Liver (tissue), 9 donors: Measurements from ENCODE around the gene XXYLT1. TPM values are rescaled to one million over a fixed set of nuclear protein-coding genes. Genes with fewer than 3 reads are reported as not detected.

Experiments used
- DNase-seq: peaks from one replicate; pipeline ENCODE4 v3.0.0-alpha.2; 2017; ENCODE audit warnings: low spot score
- H3K27ac ChIP-seq, 2 donors: one replicate each; pipeline ENCODE4 v1.7.0; 2013; ENCODE audit warnings: inconsistent platforms in 2 of 2, low read length in 2 of 2, control low read depth in 1 of 2, low read depth in 1 of 2, mild to moderate bottlenecking in 1 of 2
- H3K27me3 ChIP-seq, 4 donors: one replicate each; pipeline versions ENCODE4 v1.6.1 to v1.7.0; 2013; ENCODE audit warnings: low read length in 3 of 4, inconsistent platforms in 1 of 4, mild to moderate bottlenecking in 1 of 4, moderate library complexity in 1 of 4; ENCODE audit not compliant: control insufficient read depth in 4 of 4, insufficient read depth in 4 of 4
- H3K36me3 ChIP-seq, 4 donors: one replicate each; pipeline versions ENCODE4 v1.6.1 to v1.7.0; 2013; ENCODE audit warnings: low read length in 3 of 4, mild to moderate bottlenecking in 3 of 4, low read depth in 1 of 4, moderate library complexity in 1 of 4; ENCODE audit not compliant: control insufficient read depth in 4 of 4, insufficient read depth in 3 of 4
- H3K4me1 ChIP-seq, 4 donors: one replicate each; pipeline versions ENCODE4 v1.6.1 to v1.7.0; 2013; ENCODE audit warnings: low read length in 3 of 4, mild to moderate bottlenecking in 3 of 4, moderate library complexity in 1 of 4; ENCODE audit not compliant: control insufficient read depth in 4 of 4, insufficient read depth in 4 of 4
- H3K4me3 ChIP-seq, 3 donors: one replicate each; pipeline versions ENCODE4 v1.6.1 to v1.7.0; 2013; ENCODE audit warnings: low read length in 3 of 3, control low read depth in 1 of 3, low read depth in 1 of 3, mild to moderate bottlenecking in 1 of 3
- H3K9ac ChIP-seq, 2 donors: one replicate each; pipeline ENCODE4 v1.7.0; 2013; ENCODE audit warnings: low read length in 2 of 2, mild to moderate bottlenecking in 2 of 2, moderate library complexity in 2 of 2, control low read depth in 1 of 2, low read depth in 1 of 2
- H3K9me3 ChIP-seq, 4 donors: one replicate each; pipeline versions ENCODE4 v1.6.1 to v1.7.0; 2013; ENCODE audit warnings: low read length in 3 of 4; ENCODE audit not compliant: control insufficient read depth in 4 of 4
- CTCF ChIP-seq: fragments of 150-350 bp; IDR thresholded peaks from 2 replicates; pipeline ENCODE4 v1.5.1; 2017; ENCODE audit warnings: improper control_type of control experiment, low read depth, low read length; ENCODE audit not compliant: missing input control
- EGR1 ChIP-seq, 2 donors: IDR thresholded peaks; 2 replicates each; pipeline ENCODE4 v1.6.1; 2016 to 2018; ENCODE audit warnings: antibody characterized with exemption in 2 of 2, low read depth in 2 of 2
- FOXA2 ChIP-seq: IDR thresholded peaks from 2 replicates; pipeline ENCODE4 v1.6.1; 2016; ENCODE audit warnings: antibody characterized with exemption
- HNF4A ChIP-seq, 2 donors: conservative IDR thresholded peaks; 2 replicates each; pipeline ENCODE4 v1.6.1; 2016; ENCODE audit warnings: antibody characterized with exemption in 2 of 2, mild to moderate bottlenecking in 2 of 2
- HNF4G ChIP-seq: IDR thresholded peaks from 2 replicates; pipeline ENCODE4 v1.6.1; 2016; ENCODE audit warnings: antibody characterized with exemption
- JUND ChIP-seq, 2 donors: IDR thresholded peaks; 2 replicates each; pipeline ENCODE4 v1.6.1; 2016; ENCODE audit warnings: antibody characterized with exemption in 2 of 2
- NR2F2 ChIP-seq: IDR thresholded peaks from 2 replicates; pipeline ENCODE4 v1.6.1; 2016; ENCODE audit warnings: antibody characterized with exemption
- RAD21 ChIP-seq, 2 donors: IDR thresholded peaks; 2 replicates each; pipeline ENCODE4 v1.6.1; 2016; ENCODE audit warnings: antibody characterized with exemption in 2 of 2, mild to moderate bottlenecking in 2 of 2
- RXRA ChIP-seq, 2 donors: IDR thresholded peaks; 2 replicates each; pipeline ENCODE4 v1.6.1; 2017 to 2018; ENCODE audit warnings: antibody characterized with exemption in 2 of 2, mild to moderate bottlenecking in 1 of 2
- SP1 ChIP-seq: IDR thresholded peaks from 2 replicates; pipeline ENCODE4 v1.6.1; 2018; ENCODE audit warnings: antibody characterized with exemption, mild to moderate bottlenecking
- TAF1 ChIP-seq: conservative IDR thresholded peaks from 2 replicates; pipeline ENCODE4 v1.6.1; 2016; ENCODE audit warnings: antibody characterized with exemption, mild to moderate bottlenecking
- YY1 ChIP-seq: IDR thresholded peaks from 2 replicates; pipeline ENCODE4 v1.6.1; 2016; ENCODE audit warnings: antibody characterized with exemption, mild to moderate bottlenecking
- ZBTB33 ChIP-seq: IDR thresholded peaks from 2 replicates; pipeline ENCODE4 v1.6.1; 2016; ENCODE audit warnings: antibody characterized with exemption
- WGBS: extraction: QIAGEN DNeasy Blood & Tissue Kit; methylation state at CpG from one replicate; pipeline ENCODE4 v1.1.7; 2013; 5-methylcytosine and 5-hydroxymethylcytosine counted together
- polyA plus RNA-seq, 2 donors: library from polyadenylated mRNA; stranded (reverse) in 1 of 2; unstranded in 1 of 2; fragments of 200-250 nt in 1 of 2; fragments of >200 nt in 1 of 2; fragmentation: Nextera tagmentation in 1 of 2; extraction: Ambion mirVana in 1 of 2; gene quantifications; one replicate each; pipeline versions ENCODE4 v1.2.1 to v1.2.3, GENCODE V29; 2013 to 2015
- total RNA-seq, 2 donors: library from RNA; depleted of rRNA; stranded (reverse); fragments of >200 nt; gene quantifications; one replicate each; pipeline ENCODE4 v1.2.3, GENCODE V29; 2014
- TF ChIP-seq, protein P1 (sequence below): IDR thresholded peaks from 2 replicates; pipeline ENCODE4 v1.6.1; 2016; ENCODE audit warnings: antibody characterized with exemption
- TF ChIP-seq, protein P2 (sequence below): IDR thresholded peaks from 2 replicates; pipeline ENCODE4 v1.6.1; 2016; ENCODE audit warnings: antibody characterized with exemption, mild to moderate bottlenecking
- donor health status: healthy.
- donor health status: healthy.
- donor health status: healthy.
- donor health status: healthy.
- donor health status: healthy.

XXYLT1 gene
- total and polyA plus RNA-seq, 4 donors, result 0.93 to 7.6 (median 2.8) TPM

DNA sequence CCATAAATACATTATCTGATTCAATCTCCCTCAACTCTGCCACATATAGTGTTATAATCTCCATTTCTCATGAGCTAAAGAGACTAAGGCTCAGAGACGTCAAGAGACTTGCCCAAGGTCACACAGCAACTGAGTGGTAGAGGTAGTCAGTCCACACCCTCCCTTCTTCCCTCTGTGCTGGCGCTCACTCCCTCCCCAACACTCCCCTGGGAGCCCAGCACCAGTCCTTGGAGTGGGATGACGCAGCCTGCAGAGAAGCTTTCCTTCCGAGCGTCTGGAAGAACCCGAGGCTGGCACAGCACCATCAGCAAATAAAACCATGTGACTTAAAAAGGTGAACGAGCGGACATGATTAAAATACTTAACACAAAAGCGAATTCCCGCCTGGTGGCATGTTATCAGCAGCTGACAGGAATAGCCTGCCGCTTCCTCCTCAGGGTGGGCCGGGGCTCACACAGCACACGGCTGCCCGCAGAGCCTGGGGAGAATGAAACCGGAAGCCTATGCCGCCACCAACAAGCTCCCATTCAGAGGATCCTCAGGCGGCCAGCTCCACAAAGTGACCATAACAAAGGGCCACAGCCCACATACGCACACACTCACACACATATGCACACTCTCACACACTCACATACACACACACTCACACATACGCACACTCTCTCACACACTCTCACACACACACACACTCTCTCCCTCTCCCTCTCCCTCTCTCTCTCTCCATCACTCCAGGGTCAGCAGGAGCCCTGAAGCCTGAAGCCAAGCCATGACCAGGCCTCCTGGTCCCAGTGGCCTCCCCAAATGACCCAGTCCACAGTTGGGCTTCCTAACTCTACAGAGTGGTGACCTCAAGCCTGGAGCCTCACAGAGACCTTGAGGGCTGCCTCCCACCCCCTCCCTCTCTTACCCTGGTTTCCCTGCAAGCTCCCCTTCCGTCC is 120.5 kb downstream of the XXYLT1 start:
- H3K9ac ChIP-seq, result no peak overlapping the region
- DNase-seq, result peak; percentile 52
- TF ChIP-seq EGR1 (IDR thresholded peaks at IDR 0.05; ENCODE audit: low read depth in 2 of 2) (no peak), RAD21 (IDR thresholded peaks at IDR 0.05) (peak; percentile 7 to 24), NR2F2 (peak; percentile 56), RXRA (IDR thresholded peaks at IDR 0.05) (peak in 1 of 2 donors; percentile 16), HNF4A (conservative IDR thresholded peaks at IDR 0.05) (no peak), HNF4G (no peak), SP1 (no peak), ZBTB33 (no peak), CTCF (no peak)
- TF ChIP-seq, protein P1, sequence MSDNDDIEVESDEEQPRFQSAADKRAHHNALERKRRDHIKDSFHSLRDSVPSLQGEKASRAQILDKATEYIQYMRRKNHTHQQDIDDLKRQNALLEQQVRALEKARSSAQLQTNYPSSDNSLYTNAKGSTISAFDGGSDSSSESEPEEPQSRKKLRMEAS, result peak; percentile 24
- no peaks in the 10 kb centered on the region for H3K9me3 ChIP-seq
- H3K4me3 ChIP-seq, result peak overlapping the region in 2 of 3 donors; percentile 4 to 33
- H3K27me3 ChIP-seq, result no peaks in the 10 kb centered on the region
- H3K36me3 ChIP-seq, result no peaks in the 10 kb centered on the region
- peaks cover 0 to 8% (median 3%) of the 10 kb centered on the region in 4 donors for H3K4me1 ChIP-seq
- WGBS, result 49% methylated on average over 20 of the region's 20 CpGs
- H3K27ac ChIP-seq, result peak overlapping the region; percentile 32 to 69

DNA sequence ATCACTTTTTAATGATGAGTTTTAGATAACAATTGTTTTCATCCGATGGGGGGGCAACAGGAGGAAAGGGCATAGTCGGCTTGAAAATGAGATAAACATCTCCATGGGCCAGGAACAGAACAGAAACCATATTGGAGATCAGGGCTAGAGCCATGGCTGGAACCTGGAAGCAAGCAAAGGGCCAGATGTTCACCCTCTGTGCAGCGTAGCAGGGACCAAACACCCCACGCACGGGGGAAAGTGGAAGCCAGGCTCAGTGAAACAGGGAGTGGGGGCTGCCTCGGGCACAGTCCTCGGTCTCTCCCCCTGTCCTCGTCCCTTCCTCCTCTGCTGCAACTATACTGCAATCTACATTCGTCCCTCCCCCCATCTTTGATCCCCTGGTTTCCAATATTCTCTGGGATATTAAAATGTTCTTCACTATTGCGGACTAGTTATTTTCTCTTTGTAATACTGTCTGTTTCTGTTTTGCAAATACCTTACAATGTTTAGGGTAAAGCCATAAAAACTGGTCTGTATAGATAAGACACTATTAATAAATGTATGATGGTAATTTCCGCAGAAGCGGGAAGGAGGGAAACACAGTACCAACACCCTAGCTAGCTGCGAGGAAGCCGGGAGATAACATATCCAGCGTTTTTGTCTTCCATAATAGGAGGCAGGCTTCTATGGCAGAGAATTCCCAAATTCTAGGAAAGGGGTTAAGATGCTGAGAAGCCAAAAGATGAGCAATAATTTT is 121.5 kb downstream of the XXYLT1 start:
- H3K9ac ChIP-seq, result no peak overlapping the region

More for the DNA sequence above, 121.5 kb downstream of the XXYLT1 start:
- H3K4me1 ChIP-seq, result peaks cover 0 to 4% (median 0%) of the 10 kb centered on the region in 4 donors
- no peak overlapping the region for H3K4me3 ChIP-seq
- H3K9me3 ChIP-seq, result no peaks in the 10 kb centered on the region
- no peak for TF ChIP-seq HNF4G
- TF ChIP-seq FOXA2, result no peak
- TF ChIP-seq RAD21 (IDR thresholded peaks at IDR 0.05), result no peak
- TF ChIP-seq NR2F2, result no peak
- TF ChIP-seq RXRA (IDR thresholded peaks at IDR 0.05), result no peak
- TF ChIP-seq, protein P2, sequence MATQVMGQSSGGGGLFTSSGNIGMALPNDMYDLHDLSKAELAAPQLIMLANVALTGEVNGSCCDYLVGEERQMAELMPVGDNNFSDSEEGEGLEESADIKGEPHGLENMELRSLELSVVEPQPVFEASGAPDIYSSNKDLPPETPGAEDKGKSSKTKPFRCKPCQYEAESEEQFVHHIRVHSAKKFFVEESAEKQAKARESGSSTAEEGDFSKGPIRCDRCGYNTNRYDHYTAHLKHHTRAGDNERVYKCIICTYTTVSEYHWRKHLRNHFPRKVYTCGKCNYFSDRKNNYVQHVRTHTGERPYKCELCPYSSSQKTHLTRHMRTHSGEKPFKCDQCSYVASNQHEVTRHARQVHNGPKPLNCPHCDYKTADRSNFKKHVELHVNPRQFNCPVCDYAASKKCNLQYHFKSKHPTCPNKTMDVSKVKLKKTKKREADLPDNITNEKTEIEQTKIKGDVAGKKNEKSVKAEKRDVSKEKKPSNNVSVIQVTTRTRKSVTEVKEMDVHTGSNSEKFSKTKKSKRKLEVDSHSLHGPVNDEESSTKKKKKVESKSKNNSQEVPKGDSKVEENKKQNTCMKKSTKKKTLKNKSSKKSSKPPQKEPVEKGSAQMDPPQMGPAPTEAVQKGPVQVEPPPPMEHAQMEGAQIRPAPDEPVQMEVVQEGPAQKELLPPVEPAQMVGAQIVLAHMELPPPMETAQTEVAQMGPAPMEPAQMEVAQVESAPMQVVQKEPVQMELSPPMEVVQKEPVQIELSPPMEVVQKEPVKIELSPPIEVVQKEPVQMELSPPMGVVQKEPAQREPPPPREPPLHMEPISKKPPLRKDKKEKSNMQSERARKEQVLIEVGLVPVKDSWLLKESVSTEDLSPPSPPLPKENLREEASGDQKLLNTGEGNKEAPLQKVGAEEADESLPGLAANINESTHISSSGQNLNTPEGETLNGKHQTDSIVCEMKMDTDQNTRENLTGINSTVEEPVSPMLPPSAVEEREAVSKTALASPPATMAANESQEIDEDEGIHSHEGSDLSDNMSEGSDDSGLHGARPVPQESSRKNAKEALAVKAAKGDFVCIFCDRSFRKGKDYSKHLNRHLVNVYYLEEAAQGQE, result no peak
- TF ChIP-seq SP1, result no peak
- no peak for TF ChIP-seq YY1
- TF ChIP-seq, protein P1, result no peak
- TF ChIP-seq CTCF, result no peak
- no peak for TF ChIP-seq TAF1
- no peak for TF ChIP-seq JUND (IDR thresholded peaks at IDR 0.05)
- H3K27ac ChIP-seq, result peak overlapping the region; percentile 10 to 15
- WGBS, result 64% methylated on average over 15 of the region's 15 CpGs
- no peaks in the 10 kb centered on the region for H3K27me3 ChIP-seq
- no peak for DNase-seq
- H3K36me3 ChIP-seq, result no peaks in the 10 kb centered on the region
